HEK293T (cell line): ENCODE data around the gene POLDIP2.

ENCODE experiments used
- CTCF ChIA-PET: fragments of 350-600 bp; formaldehyde crosslinking; extraction: SDS; loops from one replicate; lab custom pipeline; 2021; ENCODE audit warnings: antibody characterized with exemption, inconsistent platforms; lab: Yijun Ruan, JAX
- POLR2A ChIA-PET: fragments of 350-600 bp; formaldehyde crosslinking; extraction: SDS; loops from one replicate; lab custom pipeline; 2020; ENCODE audit warnings: antibody characterized with exemption, inconsistent platforms; lab: Yijun Ruan, JAX
- DNase-seq: peaks from one replicate; pipeline ENCODE4 v3.0.0; 2012; ENCODE audit warnings: mixed read lengths; ENCODE audit errors: extremely low spot score
- ARNT ChIP-seq: fragments of 450-650 bp; IDR thresholded peaks from 2 replicates; pipeline ENCODE4 v1.6.1; 2017; ENCODE audit warnings: mild to moderate bottlenecking
- BHLHE40 ChIP-seq: fragments of 450-650 bp; IDR thresholded peaks from 2 replicates; pipeline ENCODE4 v1.6.1; 2016; ENCODE audit warnings: mild to moderate bottlenecking, moderate library complexity, borderline replicate concordance
- CTBP1 ChIP-seq: fragments of 450-650 bp; IDR thresholded peaks from 2 replicates; pipeline ENCODE4 v1.6.1; 2016; ENCODE audit warnings: borderline replicate concordance
- ELF4 ChIP-seq: fragments of 450-650 bp; IDR thresholded peaks from 2 replicates; pipeline ENCODE4 v1.6.1; 2017; ENCODE audit warnings: antibody characterized with exemption
- FOXA1 ChIP-seq: fragments of 450-650 bp; IDR thresholded peaks from 2 replicates; pipeline ENCODE4 v1.6.1; 2016; ENCODE audit warnings: mild to moderate bottlenecking
- FOXK2 ChIP-seq: fragments of 450-650 bp; IDR thresholded peaks from 2 replicates; pipeline ENCODE4 v1.6.1; 2016; ENCODE audit warnings: mild to moderate bottlenecking
- FOXM1 ChIP-seq: fragments of 450-650 bp; IDR thresholded peaks from 2 replicates; pipeline ENCODE4 v1.6.1; 2017; ENCODE audit warnings: mild to moderate bottlenecking, borderline replicate concordance
- HDGF ChIP-seq: fragments of 450-650 bp; IDR thresholded peaks from 2 replicates; pipeline ENCODE4 v1.6.1; 2017; ENCODE audit warnings: antibody characterized with exemption, borderline replicate concordance
- L3MBTL2 ChIP-seq: fragments of 450-650 bp; conservative IDR thresholded peaks from 2 replicates; pipeline ENCODE4 v1.6.1; 2016; ENCODE audit warnings: mild to moderate bottlenecking
- LEF1 ChIP-seq: fragments of 450-650 bp; IDR thresholded peaks from 2 replicates; pipeline ENCODE4 v1.6.1; 2017; ENCODE audit warnings: mild to moderate bottlenecking, borderline replicate concordance
- NFRKB ChIP-seq: fragments of 450-650 bp; IDR thresholded peaks from 2 replicates; pipeline ENCODE4 v1.6.1; 2016; ENCODE audit warnings: mild to moderate bottlenecking, moderate library complexity
- PKNOX1 ChIP-seq: fragments of 450-650 bp; IDR thresholded peaks from 2 replicates; pipeline ENCODE4 v1.6.1; 2016
- SP1 ChIP-seq: fragments of 450-650 bp; IDR thresholded peaks from 2 replicates; pipeline ENCODE4 v1.6.1; 2017
- SUZ12 ChIP-seq: fragments of 450-650 bp; IDR thresholded peaks from 2 replicates; pipeline ENCODE4 v1.6.1; 2016; ENCODE audit warnings: mild to moderate bottlenecking
- TARDBP ChIP-seq: fragments of 450-650 bp; IDR thresholded peaks from 2 replicates; pipeline ENCODE4 v1.6.1; 2016
- ZNF384 ChIP-seq: fragments of 450-650 bp; IDR thresholded peaks from 2 replicates; pipeline ENCODE4 v1.6.1; 2016

Gene POLDIP2

GRCh38 chr17:28397687-28398279 lies 40.5 kb upstream of the POLDIP2 start:
- ChIA-PET CTCF (interaction anchor here (1.1 kb wide), 2 partner anchors 10 to 19 kb away, joined by 3 to 5 read pairs; no protein-coding TSS in a partner anchor), POLR2A (interaction anchor here (0.6 to 3.9 kb wide), 5 partner anchors 8 to 103 kb away, joined by 3 to 22 read pairs (median 4); partner anchors contain the start of gene SLC46A1)
- TF ChIP-seq FOXM1 = no peak
- TF ChIP-seq LEF1 = no peak
- TF ChIP-seq BHLHE40 = no peak
- no peak for TF ChIP-seq HDGF
- no peak for TF ChIP-seq ZNF384
- TF ChIP-seq ELF4 = no peak
- TF ChIP-seq FOXK2 = no peak
- no peak for TF ChIP-seq SUZ12
- TF ChIP-seq FOXA1 = no peak
- no peak for TF ChIP-seq CTBP1
- TF ChIP-seq PKNOX1 = no peak
- TF ChIP-seq NFRKB = no peak
- TF ChIP-seq TARDBP = no peak
- TF ChIP-seq SP1 = no peak
- no peak for TF ChIP-seq L3MBTL2
- no peak for TF ChIP-seq ARNT

GRCh38 chr17:28397275-28397674 lies 39.9 kb upstream of the POLDIP2 start:
- DNase-seq = no peak
- TF ChIP-seq FOXA1 (no peak), BHLHE40 (no peak), L3MBTL2 (no peak)
- CTCF ChIA-PET = no interaction called here
- POLR2A ChIA-PET = interaction anchor here (1.1 to 3.9 kb wide), 4 partner anchors 8 to 62 kb away, joined by 3 to 22 read pairs (median 4); partner anchors contain the start of genes IFT20, SLC46A1 and TNFAIP1

More at GRCh38 chr17:28397687-28398279, 40.5 kb upstream of the POLDIP2 start:
- DNase-seq = no peak

GRCh38 chr17:28396635-28397239 lies 39.4 kb upstream of the POLDIP2 start:
- POLR2A ChIA-PET = interaction anchor here (1.1 to 3.9 kb wide), 4 partner anchors 9 to 62 kb away, joined by 3 to 22 read pairs (median 4); partner anchors contain the start of genes IFT20, SLC46A1 and TNFAIP1
- DNase-seq = no peak
- no peak for TF ChIP-seq CTBP1
- no peak for TF ChIP-seq HDGF
- TF ChIP-seq ELF4 = no peak
- TF ChIP-seq FOXA1 = no peak
- TF ChIP-seq FOXK2 = no peak
- no peak for TF ChIP-seq SP1
- no peak for TF ChIP-seq ZNF384
- no peak for TF ChIP-seq SUZ12
- TF ChIP-seq BHLHE40 = no peak
- no peak for TF ChIP-seq NFRKB
- TF ChIP-seq ARNT = no peak
- no peak for TF ChIP-seq LEF1
- TF ChIP-seq FOXM1 = no peak
- no peak for TF ChIP-seq TARDBP
- TF ChIP-seq L3MBTL2 = no peak
- no peak for TF ChIP-seq PKNOX1
- CTCF ChIA-PET = no interaction called here

GRCh38 chr17:28395968-28396367 lies 38.6 kb upstream of the POLDIP2 start:
- no peak for DNase-seq
- ChIA-PET CTCF (no interaction called here), POLR2A (interaction anchor here (0.7 to 3.9 kb wide), 3 partner anchors 10 to 61 kb away, joined by 3 to 22 read pairs (median 3); partner anchors contain the start of genes IFT20, SLC46A1 and TNFAIP1)
- TF ChIP-seq SP1 (no peak), SUZ12 (no peak), FOXK2 (no peak)

- TF ChIP-seq ARNT = no peak
- no peak for TF ChIP-seq BHLHE40
- TF ChIP-seq HDGF = no peak
- TF ChIP-seq PKNOX1 = no peak
- no peak for TF ChIP-seq FOXK2
- TF ChIP-seq NFRKB = no peak
- no peak for TF ChIP-seq SP1
- no peak for TF ChIP-seq SUZ12
- TF ChIP-seq ELF4 = no peak
- TF ChIP-seq FOXA1 = no peak
- no peak for TF ChIP-seq FOXM1
- no peak for TF ChIP-seq TARDBP
- ChIA-PET CTCF (no interaction called here), POLR2A (interaction anchor here (3.9 kb wide), 1 partner anchor 10 kb away, joined by 22 read pairs; the partner anchor contains the start of gene SLC46A1)
- DNase-seq = no peak
Observed at GRCh38 chr17:28395426-28395825, 38.1 kb upstream of the POLDIP2 start.
